ENCODE data around the gene BEND2.
"Not testable (repeated sequence)": the region's sequence is repeated elsewhere in the genome, so short reads cannot be mapped to it uniquely, and the experiment has no call there.

BEND2 gene

DNA sequence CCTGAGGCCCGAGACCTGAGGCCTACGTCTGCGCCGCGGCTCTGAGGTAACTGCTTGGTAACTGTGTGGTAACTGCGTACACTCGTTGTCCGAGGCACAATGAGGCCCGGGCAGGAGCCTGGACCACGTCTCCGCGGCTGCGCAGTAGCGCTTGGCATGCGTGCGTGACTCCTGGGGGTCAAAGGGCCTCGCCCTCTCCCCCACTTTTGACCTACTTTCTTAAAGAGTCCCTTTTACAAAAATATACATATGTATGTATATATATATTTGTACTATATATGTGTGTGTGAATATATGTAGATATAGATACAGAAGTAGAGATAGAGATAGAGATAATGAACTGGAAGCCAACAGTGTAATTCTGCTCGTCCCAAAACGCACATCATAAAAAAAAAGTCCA lies at the start of gene BEND2:
BEND2 (minus strand) TSS at position 101 of the 400 bp plus-strand sequence. CDS start 136 bp downstream, outside the sequence.
- no peaks in the 10 kb centered on the region for H3K27me3 ChIP-seq (ENCODE audit: control insufficient read depth in 1 of 2, insufficient read depth in 2 of 2, low read length in 2 of 2)
- no peaks in the 10 kb centered on the region for H3K4me1 ChIP-seq (ENCODE audit: insufficient read depth, low read length)
- no peak within 1 kb of the TSS for H3K9ac ChIP-seq (ENCODE audit: low read length)
- no peak within 1 kb of the TSS for H3K27ac ChIP-seq (ENCODE audit: low read depth, low read length)
- H3K36me3 ChIP-seq (ENCODE audit: insufficient read depth, low read length), result no peaks in the 10 kb centered on the region
- H3K4me3 ChIP-seq (ENCODE audit: low read depth in 1 of 2, low read length in 2 of 2), result no peak within 1 kb of the TSS
- no peaks in the 10 kb centered on the region for H3K9me3 ChIP-seq (ENCODE audit: low read length)

DNA sequence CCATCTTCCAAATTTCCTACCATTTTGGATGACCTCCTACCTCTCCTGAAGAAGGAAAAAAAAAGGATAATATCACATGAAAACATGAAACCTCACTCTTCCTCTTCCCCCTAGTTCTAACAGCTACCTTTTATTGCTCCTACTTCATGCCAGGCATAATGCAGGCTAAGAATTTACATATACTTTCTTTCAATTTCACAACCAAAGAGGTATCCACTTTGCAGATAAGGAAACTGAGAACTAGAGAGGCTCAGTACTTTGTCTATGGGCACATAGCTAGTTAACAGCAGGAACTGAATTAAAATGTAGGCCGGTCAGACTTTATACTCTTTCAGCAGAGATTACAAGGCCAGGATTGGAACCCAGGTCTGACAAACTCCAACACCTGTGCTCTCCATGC lies 34.4 kb upstream of the BEND2 start:
- H3K4me3 ChIP-seq (ENCODE audit: low read depth in 1 of 2, low read length in 2 of 2), result no peak overlapping the region
- no peaks in the 10 kb centered on the region for H3K27me3 ChIP-seq (ENCODE audit: control insufficient read depth in 1 of 2, insufficient read depth in 2 of 2, low read length in 2 of 2)
- no peaks in the 10 kb centered on the region for H3K9me3 ChIP-seq (ENCODE audit: low read length)
- H3K9ac ChIP-seq (ENCODE audit: low read length), result no peak overlapping the region
- no peaks in the 10 kb centered on the region for H3K36me3 ChIP-seq (ENCODE audit: insufficient read depth, low read length)
- H3K4me1 ChIP-seq (ENCODE audit: insufficient read depth, low read length), result no peaks in the 10 kb centered on the region
- H3K27ac ChIP-seq (ENCODE audit: low read depth, low read length), result no peak overlapping the region

DNA sequence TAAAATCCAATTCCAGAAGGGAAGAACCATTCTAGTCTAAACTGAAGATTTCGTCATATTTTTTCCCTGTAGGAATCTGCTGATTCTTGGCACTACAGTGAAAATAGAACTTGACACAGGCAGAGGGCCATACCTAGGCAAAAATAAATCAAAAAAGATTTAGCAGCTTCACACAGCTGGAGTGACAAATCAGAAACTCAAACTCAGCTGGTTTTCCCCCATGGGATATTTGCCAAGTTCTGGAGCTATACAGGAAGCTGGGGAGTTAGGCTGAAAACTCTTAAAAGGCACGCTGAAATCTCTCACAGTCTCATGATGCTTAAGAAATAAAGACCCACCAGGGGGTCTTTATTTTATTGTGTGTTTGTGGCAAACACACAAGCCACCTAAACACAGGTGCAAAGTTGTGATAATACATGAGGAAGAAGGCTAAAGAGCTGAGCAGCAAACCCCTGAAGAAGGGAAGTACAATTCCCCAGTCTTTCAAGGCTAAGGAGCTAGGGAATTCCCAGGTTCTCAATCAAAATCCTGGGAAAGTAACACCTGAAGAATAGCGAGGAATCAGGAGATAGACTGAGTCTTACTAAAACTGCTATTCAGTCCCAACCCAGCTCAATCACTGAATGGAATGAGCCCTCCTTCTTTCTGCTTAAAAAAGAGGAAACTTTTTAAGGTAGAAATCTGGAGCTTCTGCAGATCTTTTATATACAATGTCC lies 32.1 kb upstream of the BEND2 start:
- Histone ChIP-seq H3K9me3 (ENCODE audit: low read length) (no peaks in the 10 kb centered on the region), H3K27ac (ENCODE audit: low read depth, low read length) (no peak overlapping the region), H3K36me3 (ENCODE audit: insufficient read depth, low read length) (no peaks in the 10 kb centered on the region), H3K4me3 (ENCODE audit: low read depth in 1 of 2, low read length in 2 of 2) (no peak overlapping the region), H3K4me1 (ENCODE audit: insufficient read depth, low read length) (no peaks in the 10 kb centered on the region), H3K9ac (ENCODE audit: low read length) (no peak overlapping the region), H3K27me3 (ENCODE audit: control insufficient read depth in 1 of 2, insufficient read depth in 2 of 2, low read length in 2 of 2) (no peaks in the 10 kb centered on the region)

DNA sequence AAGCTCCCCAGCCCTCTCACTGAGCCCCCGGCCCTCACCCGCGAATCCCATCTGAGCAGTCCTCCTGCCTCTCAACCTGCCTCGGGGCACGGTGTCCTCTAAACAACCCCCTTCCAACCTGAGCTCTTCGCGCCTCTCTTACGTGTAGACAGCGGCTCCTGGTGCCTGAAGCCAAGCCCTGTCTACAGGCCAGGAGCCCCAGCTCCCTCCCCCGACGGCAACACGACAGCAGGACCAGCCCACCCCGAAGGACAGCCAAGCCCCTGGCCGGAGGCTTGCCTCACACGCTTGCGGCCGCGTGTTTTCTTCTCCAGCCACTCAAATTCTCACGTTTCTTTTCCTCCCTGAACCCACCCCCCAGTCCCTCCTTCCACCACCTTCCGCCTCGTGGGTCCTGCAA lies 9.0 kb upstream of the BEND2 start:
- not testable (repeated sequence) for H3K4me1 ChIP-seq (ENCODE audit: insufficient read depth, low read length); H3K27me3 ChIP-seq (ENCODE audit: control insufficient read depth in 1 of 2, insufficient read depth in 2 of 2, low read length in 2 of 2); H3K4me3 ChIP-seq (ENCODE audit: low read depth in 1 of 2, low read length in 2 of 2); H3K27ac ChIP-seq (ENCODE audit: low read depth, low read length); H3K9me3 ChIP-seq (ENCODE audit: low read length); H3K9ac ChIP-seq (ENCODE audit: low read length); H3K36me3 ChIP-seq (ENCODE audit: insufficient read depth, low read length)

DNA sequence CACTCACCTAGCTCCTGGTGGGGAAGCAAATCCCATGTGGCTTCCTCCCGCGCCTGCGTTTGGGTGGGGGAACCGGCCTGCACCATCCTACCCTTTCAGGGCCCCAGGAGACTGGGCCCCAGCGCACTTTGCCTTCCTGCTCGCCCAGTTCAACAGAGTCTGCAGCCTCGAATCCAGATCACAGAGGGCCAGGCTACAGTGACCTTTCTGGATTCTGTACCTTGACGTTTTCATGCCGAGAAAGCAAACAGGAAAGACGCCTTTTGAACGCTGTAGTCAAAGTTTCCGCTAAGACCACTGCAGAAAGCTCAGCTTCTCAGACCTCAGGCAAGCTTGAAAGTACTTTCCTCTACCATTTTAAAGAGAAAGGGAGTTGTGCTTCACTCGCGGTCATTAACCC lies 7.4 kb upstream of the BEND2 start:
- no peak overlapping the region for H3K4me3 ChIP-seq (ENCODE audit: low read depth in 1 of 2, low read length in 2 of 2)
- no peaks in the 10 kb centered on the region for H3K9me3 ChIP-seq (ENCODE audit: low read length)
- no peaks in the 10 kb centered on the region for H3K4me1 ChIP-seq (ENCODE audit: insufficient read depth, low read length)
- H3K27me3 ChIP-seq (ENCODE audit: control insufficient read depth in 1 of 2, insufficient read depth in 2 of 2, low read length in 2 of 2), result no peaks in the 10 kb centered on the region
- no peak overlapping the region for H3K27ac ChIP-seq (ENCODE audit: low read depth, low read length)
- H3K9ac ChIP-seq (ENCODE audit: low read length), result no peak overlapping the region
- no peaks in the 10 kb centered on the region for H3K36me3 ChIP-seq (ENCODE audit: insufficient read depth, low read length)

DNA sequence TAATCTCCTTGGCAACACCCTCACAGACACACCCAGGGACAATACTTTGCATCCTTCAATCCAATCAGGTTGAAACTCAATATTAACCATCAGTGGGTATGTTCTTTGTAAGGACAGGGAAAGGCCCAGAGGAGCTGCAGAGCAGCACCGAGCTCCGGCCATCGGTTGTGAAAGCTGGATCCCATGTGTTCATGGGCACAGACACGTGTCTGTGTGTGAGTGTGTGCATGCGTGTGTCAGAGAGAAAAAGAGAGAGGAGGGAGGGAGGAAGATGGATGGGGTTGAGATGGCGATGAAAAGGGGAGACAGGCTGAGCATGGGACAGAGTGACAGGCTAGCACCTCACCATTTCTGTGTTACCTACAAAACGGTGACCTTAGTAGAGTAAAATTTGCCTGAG lies 6.8 kb upstream of the BEND2 start:
- Histone ChIP-seq H3K36me3 (ENCODE audit: insufficient read depth, low read length) (no peaks in the 10 kb centered on the region), H3K9ac (ENCODE audit: low read length) (no peak overlapping the region), H3K4me3 (ENCODE audit: low read depth in 1 of 2, low read length in 2 of 2) (no peak overlapping the region), H3K9me3 (ENCODE audit: low read length) (no peaks in the 10 kb centered on the region), H3K4me1 (ENCODE audit: insufficient read depth, low read length) (no peaks in the 10 kb centered on the region), H3K27ac (ENCODE audit: low read depth, low read length) (no peak overlapping the region), H3K27me3 (ENCODE audit: control insufficient read depth in 1 of 2, insufficient read depth in 2 of 2, low read length in 2 of 2) (no peaks in the 10 kb centered on the region)

DNA sequence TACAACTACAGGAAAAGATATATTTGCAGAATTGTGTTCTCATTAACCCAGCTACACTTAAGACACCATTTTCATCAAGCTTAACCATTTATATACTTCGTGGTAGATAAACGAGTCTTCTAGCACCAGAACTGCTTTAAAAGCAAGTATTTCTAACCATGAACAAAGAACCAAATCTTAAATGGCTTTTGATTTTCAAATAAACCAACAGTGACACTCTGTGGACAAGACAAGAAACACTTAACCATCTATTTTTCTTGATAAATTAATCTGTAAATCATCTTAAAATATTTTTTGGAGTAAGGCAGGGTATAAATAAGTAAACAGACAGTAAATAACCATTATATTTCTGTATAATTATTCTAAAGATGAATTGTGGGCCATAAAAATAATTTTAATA lies 10.2 kb downstream of the BEND2 start:
- no peaks in the 10 kb centered on the region for H3K27me3 ChIP-seq (ENCODE audit: control insufficient read depth in 1 of 2, insufficient read depth in 2 of 2, low read length in 2 of 2)
- H3K36me3 ChIP-seq (ENCODE audit: insufficient read depth, low read length), result no peaks in the 10 kb centered on the region
- H3K4me1 ChIP-seq (ENCODE audit: insufficient read depth, low read length), result no peaks in the 10 kb centered on the region
- no peak overlapping the region for H3K4me3 ChIP-seq (ENCODE audit: low read depth in 1 of 2, low read length in 2 of 2)
- H3K9ac ChIP-seq (ENCODE audit: low read length), result no peak overlapping the region
- no peak overlapping the region for H3K27ac ChIP-seq (ENCODE audit: low read depth, low read length)
- no peaks in the 10 kb centered on the region for H3K9me3 ChIP-seq (ENCODE audit: low read length)

DNA sequence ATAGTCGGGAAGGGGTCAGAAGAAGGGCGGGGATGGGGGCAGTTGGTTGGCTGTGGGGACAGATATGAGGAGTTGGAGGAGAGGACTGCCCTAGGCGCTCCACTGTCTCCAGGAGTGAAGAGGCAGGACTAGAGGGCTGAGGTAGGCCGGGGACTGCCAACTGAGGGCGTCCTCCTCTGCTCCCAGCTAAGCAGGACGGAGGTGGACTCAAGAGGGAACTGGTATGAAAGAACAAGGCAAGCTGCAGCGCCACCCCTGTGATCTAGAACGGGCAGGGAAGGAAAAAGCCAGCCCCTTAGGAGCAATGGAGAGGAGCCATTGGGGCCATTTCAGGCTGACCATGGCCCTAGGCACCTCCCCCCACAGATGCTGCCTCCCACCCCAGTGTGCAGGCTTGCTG lies 14.0 kb downstream of the BEND2 start:
- Histone ChIP-seq H3K9ac (ENCODE audit: low read length) (no peak overlapping the region), H3K36me3 (ENCODE audit: insufficient read depth, low read length) (no peaks in the 10 kb centered on the region), H3K9me3 (ENCODE audit: low read length) (no peaks in the 10 kb centered on the region), H3K4me3 (ENCODE audit: low read depth in 1 of 2, low read length in 2 of 2) (no peak overlapping the region), H3K27me3 (ENCODE audit: control insufficient read depth in 1 of 2, insufficient read depth in 2 of 2, low read length in 2 of 2) (no peaks in the 10 kb centered on the region), H3K27ac (ENCODE audit: low read depth, low read length) (no peak overlapping the region), H3K4me1 (ENCODE audit: insufficient read depth, low read length) (no peaks in the 10 kb centered on the region)

DNA sequence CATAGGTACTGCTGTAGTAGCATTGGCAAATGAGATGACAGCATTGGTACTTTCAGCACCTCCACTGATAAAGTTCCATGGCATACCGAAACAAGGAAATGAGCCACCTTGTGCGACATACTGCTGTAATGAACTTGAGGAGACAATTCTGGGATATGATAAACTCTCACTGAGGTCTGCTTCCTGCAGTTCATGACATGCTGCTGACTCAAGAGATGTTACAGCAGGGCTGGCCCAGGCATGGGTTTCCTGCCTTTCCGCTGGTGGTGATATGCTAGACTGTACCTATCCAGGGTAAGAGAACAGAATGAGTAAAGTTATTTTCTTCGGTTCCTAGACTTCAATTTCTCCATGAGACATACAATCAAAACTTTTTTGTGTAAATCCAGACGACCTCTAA lies 17.1 kb downstream of the BEND2 start:
- no peaks in the 10 kb centered on the region for H3K9me3 ChIP-seq (ENCODE audit: low read length)
- H3K4me3 ChIP-seq (ENCODE audit: low read depth in 1 of 2, low read length in 2 of 2), result no peak overlapping the region
- H3K27ac ChIP-seq (ENCODE audit: low read depth, low read length), result no peak overlapping the region
- H3K27me3 ChIP-seq (ENCODE audit: control insufficient read depth in 1 of 2, insufficient read depth in 2 of 2, low read length in 2 of 2), result no peaks in the 10 kb centered on the region
- H3K4me1 ChIP-seq (ENCODE audit: insufficient read depth, low read length), result no peaks in the 10 kb centered on the region
- no peaks in the 10 kb centered on the region for H3K36me3 ChIP-seq (ENCODE audit: insufficient read depth, low read length)
- no peak overlapping the region for H3K9ac ChIP-seq (ENCODE audit: low read length)

DNA sequence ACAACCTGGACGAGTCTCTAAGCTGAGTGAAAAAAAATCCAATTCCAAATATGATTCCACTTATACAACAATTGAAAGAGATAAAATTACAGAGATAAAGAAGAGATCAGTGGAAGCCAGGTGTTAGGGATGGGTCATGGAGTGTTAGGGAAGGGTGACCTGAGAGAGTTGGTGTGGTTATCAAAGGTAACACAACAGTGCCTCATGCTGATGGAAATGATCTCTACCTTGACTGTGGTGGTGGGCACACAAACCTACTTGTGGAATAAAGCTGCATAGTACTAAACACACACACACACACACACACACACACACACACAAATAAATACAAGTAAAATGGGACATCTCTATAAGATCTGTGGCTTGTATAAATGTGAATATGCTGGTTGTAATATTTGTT lies 26.0 kb downstream of the BEND2 start:
- Histone ChIP-seq H3K4me3 (ENCODE audit: low read depth in 1 of 2, low read length in 2 of 2) (no peak overlapping the region), H3K9ac (ENCODE audit: low read length) (no peak overlapping the region), H3K36me3 (ENCODE audit: insufficient read depth, low read length) (no peaks in the 10 kb centered on the region), H3K27ac (ENCODE audit: low read depth, low read length) (no peak overlapping the region), H3K9me3 (ENCODE audit: low read length) (no peaks in the 10 kb centered on the region), H3K4me1 (ENCODE audit: insufficient read depth, low read length) (no peaks in the 10 kb centered on the region), H3K27me3 (ENCODE audit: control insufficient read depth in 1 of 2, insufficient read depth in 2 of 2, low read length in 2 of 2) (no peaks in the 10 kb centered on the region)

DNA sequence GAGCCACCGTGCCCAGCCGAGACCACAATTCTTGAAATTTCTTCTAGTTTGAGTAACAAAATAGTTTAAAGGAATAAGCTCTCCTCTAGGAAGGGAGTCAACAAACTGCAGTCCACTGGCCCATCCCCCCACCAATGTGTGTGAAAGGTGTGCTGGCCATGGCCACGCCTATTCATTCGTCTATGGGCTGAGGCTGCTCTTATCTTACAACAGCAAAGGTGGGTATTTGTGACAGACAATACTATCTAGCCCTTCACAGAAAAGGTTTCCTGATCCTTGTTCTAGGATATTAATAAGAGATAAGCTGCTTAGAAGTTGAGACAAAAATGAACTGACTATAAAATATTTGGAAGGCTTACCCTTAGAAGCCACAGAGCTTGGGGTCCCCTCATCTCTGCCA lies 41.2 kb downstream of the BEND2 start:
- no peak overlapping the region for H3K9ac ChIP-seq (ENCODE audit: low read length)
- H3K27ac ChIP-seq (ENCODE audit: low read depth, low read length), result no peak overlapping the region
- H3K9me3 ChIP-seq (ENCODE audit: low read length), result no peaks in the 10 kb centered on the region
- no peaks in the 10 kb centered on the region for H3K27me3 ChIP-seq (ENCODE audit: control insufficient read depth in 1 of 2, insufficient read depth in 2 of 2, low read length in 2 of 2)
- no peak overlapping the region for H3K4me3 ChIP-seq (ENCODE audit: low read depth in 1 of 2, low read length in 2 of 2)
- no peaks in the 10 kb centered on the region for H3K4me1 ChIP-seq (ENCODE audit: insufficient read depth, low read length)
- H3K36me3 ChIP-seq (ENCODE audit: insufficient read depth, low read length), result no peaks in the 10 kb centered on the region

DNA sequence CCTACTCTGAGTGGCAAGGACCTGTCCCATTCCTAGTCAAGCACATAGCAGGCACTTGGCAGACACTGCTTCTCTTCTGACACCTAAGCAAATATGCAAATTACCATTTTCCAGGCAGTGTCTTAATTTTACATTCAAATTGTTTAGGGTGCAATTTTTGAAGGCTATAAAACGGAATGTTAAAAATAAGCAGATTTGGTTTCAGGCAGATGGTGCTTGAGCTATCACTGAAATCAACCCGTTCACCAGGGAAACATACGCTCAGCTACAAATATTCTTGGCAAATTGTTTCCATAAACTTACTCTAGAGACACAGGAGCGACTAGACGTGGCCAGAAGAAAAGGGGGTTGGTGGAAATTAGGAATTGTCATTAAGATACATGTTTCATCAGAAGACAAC lies 45.7 kb downstream of the BEND2 start:
- no peaks in the 10 kb centered on the region for H3K4me1 ChIP-seq (ENCODE audit: insufficient read depth, low read length)
- no peaks in the 10 kb centered on the region for H3K27me3 ChIP-seq (ENCODE audit: control insufficient read depth in 1 of 2, insufficient read depth in 2 of 2, low read length in 2 of 2)
- no peaks in the 10 kb centered on the region for H3K36me3 ChIP-seq (ENCODE audit: insufficient read depth, low read length)
- H3K4me3 ChIP-seq (ENCODE audit: low read depth in 1 of 2, low read length in 2 of 2), result no peak overlapping the region
- H3K27ac ChIP-seq (ENCODE audit: low read depth, low read length), result no peak overlapping the region
- H3K9me3 ChIP-seq (ENCODE audit: low read length), result no peaks in the 10 kb centered on the region
- H3K9ac ChIP-seq (ENCODE audit: low read length), result no peak overlapping the region

Data from muscle layer of colon (tissue), 2 donors.